ENCODE data around the gene GPR22. TPM values are rescaled to one million over a fixed set of nuclear protein-coding genes. Genes with fewer than 3 reads are reported as not detected.

GPR22 gene
- total RNA-seq, 1 donor from 2014 or later, result not detected

DNA sequence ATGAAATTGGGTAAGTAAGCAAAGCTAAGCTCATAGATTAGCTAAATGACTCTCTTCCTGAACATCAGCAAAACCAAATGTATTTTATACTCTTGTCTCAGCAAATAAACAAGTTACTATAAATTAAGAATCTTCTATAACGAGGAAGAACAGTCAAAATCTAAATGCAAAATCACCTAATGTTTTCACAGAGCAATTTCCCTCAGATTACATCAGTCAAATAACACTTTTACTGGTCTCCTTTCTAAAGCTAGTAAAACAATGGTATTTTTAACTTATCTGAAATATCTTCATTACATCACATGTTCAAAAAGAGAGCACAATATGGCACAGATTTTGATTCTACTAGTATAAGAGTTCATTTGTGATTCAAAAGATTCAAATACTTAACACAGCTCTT lies 16.5 kb upstream of the GPR22 start:
- no peak for DNase-seq (ENCODE audit: low read depth)
- Histone ChIP-seq H3K36me3 (ENCODE audit: control insufficient read depth, insufficient read depth, low read length) (no peaks in the 10 kb centered on the region), H3K27me3 (ENCODE audit: control insufficient read depth, insufficient read depth, low read length) (no peaks in the 10 kb centered on the region), H3K4me3 (ENCODE audit: low read depth, low read length) (no peak overlapping the region)
- TF ChIP-seq, protein P1, sequence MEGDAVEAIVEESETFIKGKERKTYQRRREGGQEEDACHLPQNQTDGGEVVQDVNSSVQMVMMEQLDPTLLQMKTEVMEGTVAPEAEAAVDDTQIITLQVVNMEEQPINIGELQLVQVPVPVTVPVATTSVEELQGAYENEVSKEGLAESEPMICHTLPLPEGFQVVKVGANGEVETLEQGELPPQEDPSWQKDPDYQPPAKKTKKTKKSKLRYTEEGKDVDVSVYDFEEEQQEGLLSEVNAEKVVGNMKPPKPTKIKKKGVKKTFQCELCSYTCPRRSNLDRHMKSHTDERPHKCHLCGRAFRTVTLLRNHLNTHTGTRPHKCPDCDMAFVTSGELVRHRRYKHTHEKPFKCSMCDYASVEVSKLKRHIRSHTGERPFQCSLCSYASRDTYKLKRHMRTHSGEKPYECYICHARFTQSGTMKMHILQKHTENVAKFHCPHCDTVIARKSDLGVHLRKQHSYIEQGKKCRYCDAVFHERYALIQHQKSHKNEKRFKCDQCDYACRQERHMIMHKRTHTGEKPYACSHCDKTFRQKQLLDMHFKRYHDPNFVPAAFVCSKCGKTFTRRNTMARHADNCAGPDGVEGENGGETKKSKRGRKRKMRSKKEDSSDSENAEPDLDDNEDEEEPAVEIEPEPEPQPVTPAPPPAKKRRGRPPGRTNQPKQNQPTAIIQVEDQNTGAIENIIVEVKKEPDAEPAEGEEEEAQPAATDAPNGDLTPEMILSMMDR (IDR thresholded peaks at IDR 0.05; ENCODE audit: insufficient read depth, low read length, poor library complexity, severe bottlenecking), result no peak

DNA sequence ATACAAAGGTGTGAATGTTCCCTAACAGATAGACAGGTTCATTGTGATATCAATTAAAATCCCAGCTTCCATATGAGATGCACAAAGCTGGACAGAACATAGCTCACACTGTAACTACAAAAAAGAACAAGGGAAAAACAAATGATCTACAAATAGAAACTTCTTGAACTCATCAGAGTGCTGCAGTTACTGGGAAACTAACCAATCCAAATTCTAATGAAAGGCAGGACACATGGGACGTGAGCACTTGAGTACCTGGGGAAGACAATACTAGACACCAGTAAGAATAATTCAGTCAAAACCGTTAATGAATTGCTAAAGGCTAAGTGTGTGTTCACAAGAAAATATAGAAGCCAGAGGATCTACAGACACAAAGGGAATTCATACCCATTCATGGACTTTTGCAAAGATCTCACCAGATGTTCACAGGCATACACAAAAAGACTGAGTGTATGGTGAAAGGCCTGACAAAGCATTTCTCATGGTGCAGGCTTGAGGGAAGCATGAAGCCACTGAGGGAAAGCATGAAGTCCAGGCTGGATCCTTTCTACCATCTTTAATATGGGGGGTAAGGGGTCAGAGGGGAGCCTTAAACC lies 7.8 kb upstream of the GPR22 start:
- Histone ChIP-seq H3K36me3 (ENCODE audit: control insufficient read depth, insufficient read depth, low read length) (no peaks in the 10 kb centered on the region), H3K4me3 (ENCODE audit: low read depth, low read length) (no peak overlapping the region), H3K27me3 (ENCODE audit: control insufficient read depth, insufficient read depth, low read length) (no peaks in the 10 kb centered on the region)
- TF ChIP-seq, protein P1 (IDR thresholded peaks at IDR 0.05; ENCODE audit: insufficient read depth, low read length, poor library complexity, severe bottlenecking), result no peak
- DNase-seq (ENCODE audit: low read depth), result no peak

DNA sequence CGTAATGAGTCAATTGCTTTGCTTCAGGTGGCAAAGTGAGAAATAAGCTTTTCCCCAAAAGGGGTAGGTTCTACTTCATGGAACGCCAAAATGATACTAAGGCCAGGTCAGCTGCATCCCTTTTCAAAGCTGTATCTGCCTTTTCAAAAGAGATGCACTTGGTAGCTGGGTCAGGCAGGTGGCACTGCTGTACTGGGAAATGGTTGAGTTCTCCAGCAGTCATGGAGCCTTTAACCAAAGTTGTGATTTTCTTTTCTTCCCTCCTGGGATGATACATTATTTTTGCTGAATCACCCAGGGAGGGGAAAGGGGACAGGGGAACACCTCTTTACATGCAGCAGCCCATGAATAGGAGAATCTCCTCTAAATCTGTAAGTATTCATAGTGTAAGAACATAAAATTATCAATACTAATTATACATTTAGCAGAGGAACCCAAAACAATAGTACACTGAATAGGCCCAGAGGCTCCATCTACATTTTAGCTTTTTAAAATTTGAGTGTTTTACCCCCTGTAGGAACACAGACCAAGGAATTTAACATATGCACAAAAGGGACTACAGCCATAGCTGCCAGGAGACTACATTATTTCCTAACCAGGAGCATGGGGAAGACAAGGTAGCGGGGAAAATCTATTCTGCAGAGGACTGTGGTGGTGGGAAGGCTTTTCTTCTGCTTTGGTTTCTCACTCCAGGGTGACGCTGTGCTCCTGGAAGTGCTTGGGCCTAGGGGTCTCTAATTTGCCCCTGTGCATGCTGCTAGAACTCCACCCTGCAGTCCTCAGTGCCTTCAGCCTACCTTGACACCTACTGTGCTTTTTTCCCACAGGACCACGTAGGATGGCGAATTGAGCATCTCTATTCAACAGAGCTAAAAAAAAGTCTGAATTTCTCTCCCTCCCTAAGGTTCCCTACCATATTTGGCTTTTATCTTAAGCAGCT lies 6.4 kb upstream of the GPR22 start:
- peak; percentile 10 for DNase-seq (ENCODE audit: low read depth)
- Histone ChIP-seq H3K27me3 (ENCODE audit: control insufficient read depth, insufficient read depth, low read length) (no peaks in the 10 kb centered on the region), H3K36me3 (ENCODE audit: control insufficient read depth, insufficient read depth, low read length) (no peaks in the 10 kb centered on the region), H3K4me3 (ENCODE audit: low read depth, low read length) (no peak overlapping the region)
- TF ChIP-seq, protein P1 (IDR thresholded peaks at IDR 0.05; ENCODE audit: insufficient read depth, low read length, poor library complexity, severe bottlenecking), result peak; percentile 83

DNA sequence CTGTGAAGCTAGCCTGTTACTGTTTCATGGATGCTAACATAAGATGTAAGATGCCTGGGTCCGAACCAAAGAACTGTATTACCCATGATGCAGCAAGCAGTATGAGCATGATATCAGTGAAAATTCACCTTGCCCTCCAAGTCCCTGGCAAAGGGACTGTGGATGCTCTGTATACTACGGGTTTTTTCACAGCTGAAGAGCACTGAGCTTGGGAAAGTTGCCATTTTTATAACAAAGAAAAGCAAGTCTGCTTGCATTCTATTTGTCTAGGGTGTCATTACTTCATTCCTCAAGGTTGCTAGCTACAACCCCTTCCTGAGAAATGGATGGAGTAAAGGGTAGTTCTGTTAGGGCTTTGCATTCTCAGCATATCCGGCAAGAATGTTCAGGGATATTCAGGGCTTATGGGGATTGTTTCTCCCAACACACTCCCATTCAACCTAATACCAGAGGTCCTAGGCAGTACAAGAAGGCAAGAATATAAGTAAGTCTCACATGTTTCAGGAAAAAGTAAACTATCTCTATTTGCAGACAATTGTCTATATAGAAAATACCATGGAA lies 5.1 kb upstream of the GPR22 start:
- Histone ChIP-seq H3K4me3 (ENCODE audit: low read depth, low read length) (no peak overlapping the region), H3K36me3 (ENCODE audit: control insufficient read depth, insufficient read depth, low read length) (no peaks in the 10 kb centered on the region), H3K27me3 (ENCODE audit: control insufficient read depth, insufficient read depth, low read length) (no peaks in the 10 kb centered on the region)
- no peak for DNase-seq (ENCODE audit: low read depth)
- TF ChIP-seq, protein P1 (IDR thresholded peaks at IDR 0.05; ENCODE audit: insufficient read depth, low read length, poor library complexity, severe bottlenecking), result no peak

DNA sequence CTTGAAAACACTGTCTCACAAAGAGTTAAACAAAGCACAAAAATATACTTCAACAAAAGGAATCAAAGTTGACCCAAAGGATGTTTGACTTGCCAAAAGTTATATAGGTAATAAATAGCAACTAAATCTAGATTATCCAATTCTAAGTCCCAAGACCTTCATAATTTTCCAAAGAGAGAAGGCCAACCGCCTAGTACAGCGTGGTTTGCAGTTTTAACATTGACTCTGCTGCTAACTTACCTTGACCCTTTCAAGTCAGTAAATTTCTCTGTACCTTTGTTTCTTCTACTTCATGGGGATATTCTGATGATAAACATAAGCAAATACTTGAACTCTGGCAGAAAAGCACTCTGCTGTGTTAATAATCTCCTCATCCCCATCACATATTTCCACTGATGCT lies 1.9 kb upstream of the GPR22 start:
- H3K27me3 ChIP-seq (ENCODE audit: control insufficient read depth, insufficient read depth, low read length), result no peaks in the 10 kb centered on the region
- DNase-seq (ENCODE audit: low read depth), result no peak
- TF ChIP-seq, protein P1 (IDR thresholded peaks at IDR 0.05; ENCODE audit: insufficient read depth, low read length, poor library complexity, severe bottlenecking), result no peak
- H3K4me3 ChIP-seq (ENCODE audit: low read depth, low read length), result no peak overlapping the region
- no peaks in the 10 kb centered on the region for H3K36me3 ChIP-seq (ENCODE audit: control insufficient read depth, insufficient read depth, low read length)
